PC-3 (cell line): ENCODE data around the gene SPRR3. TPM values are rescaled to one million over a fixed set of nuclear protein-coding genes. Genes with fewer than 3 reads are reported as not detected.

Source experiments
- ATAC-seq: fragments of 200-7000 bp; cut with Tn5 transposase; 2 replicates; pipeline ENCODE4 v1.9.1; 2020; ENCODE audit warnings: mild to moderate bottlenecking, moderate library complexity
- BruUV-seq: library from RNA; stranded (reverse); fragments of 400-500 nt; replicated peaks from 2 replicates; lab custom pipeline; 2021; lab: Mats Ljungman, UMichigan
- CTCF ChIA-PET: fragments of 300-600 bp; sonication (Branson Sonifier 250); formaldehyde crosslinking; loops from one replicate; lab custom pipeline; 2022; ENCODE audit warnings: antibody characterized with exemption; lab: Charles Lee
- POLR2A ChIA-PET: fragments of 300-600 bp; sonication (Branson Sonifier 250); formaldehyde crosslinking; loops from one replicate; lab custom pipeline; 2022; ENCODE audit warnings: antibody characterized with exemption; ENCODE audit not compliant: unreplicated experiment; lab: Charles Lee
- DNase-seq: peaks from one replicate; pipeline ENCODE4 v3.0.0-alpha.2; 2015
- H2AFZ ChIP-seq: fragments of 300-600 bp; sonication (generic); 2 replicates; pipeline ENCODE4 v1.6.0; 2016; ENCODE audit warnings: antibody characterized with exemption, low read length
- H3F3A ChIP-seq: fragments of 300-600 bp; sonication (generic); one replicate; pipeline ENCODE4 v1.6.0; 2017; ENCODE audit warnings: antibody characterized with exemption, low read length, control low read depth, mild to moderate bottlenecking; ENCODE audit not compliant: unreplicated experiment
- H3K27ac ChIP-seq: fragments of 300-600 bp; sonication (generic); 2 replicates; pipeline ENCODE4 v1.5.1; 2016; ENCODE audit warnings: mild to moderate bottlenecking, low read length
- H3K27me3 ChIP-seq: fragments of 300-600 bp; sonication (generic); 2 replicates; pipeline ENCODE4 v1.6.1; 2016; ENCODE audit warnings: low read length, mixed read lengths
- H3K36me3 ChIP-seq: fragments of 300-600 bp; sonication (generic); 2 replicates; pipeline ENCODE4 v1.6.1; 2016; ENCODE audit warnings: low read depth, mixed run types, low read length, mixed read lengths
- H3K4me1 ChIP-seq: fragments of 300-600 bp; sonication (generic); 2 replicates; pipeline ENCODE4 v1.5.1; 2016; ENCODE audit warnings: low read length; ENCODE audit not compliant: insufficient read depth
- H3K4me2 ChIP-seq: fragments of 300-600 bp; sonication (generic); 2 replicates; pipeline ENCODE4 v1.6.0; 2016; ENCODE audit warnings: low read length
- H3K4me3 ChIP-seq: fragments of 300-600 bp; sonication (generic); 2 replicates; pipeline ENCODE4 v1.5.1; 2016; ENCODE audit warnings: mild to moderate bottlenecking, low read length, mixed read lengths
- H3K79me2 ChIP-seq: fragments of 300-600 bp; sonication (generic); 2 replicates; pipeline ENCODE4 v1.6.1; 2017; ENCODE audit warnings: low read length, mixed read lengths
- H3K9ac ChIP-seq: fragments of 300-600 bp; sonication (generic); 2 replicates; pipeline ENCODE4 v1.6.0; 2016; ENCODE audit warnings: mild to moderate bottlenecking, low read length
- H3K9me2 ChIP-seq: fragments of 300-600 bp; sonication (generic); replicated peaks from 2 replicates; pipeline ENCODE4 v1.6.1; 2016; ENCODE audit warnings: mixed run types, low read length, mixed read lengths
- H3K9me3 ChIP-seq: fragments of 300-600 bp; sonication (generic); 2 replicates; pipeline ENCODE4 v1.6.1; 2016; ENCODE audit warnings: low read length, mixed read lengths
- H4K20me1 ChIP-seq: fragments of 300-600 bp; sonication (generic); 2 replicates; pipeline ENCODE4 v1.6.1; 2016; ENCODE audit warnings: low read length, mixed read lengths
- EZH2 ChIP-seq: fragments of 300-600 bp; sonication (generic); IDR thresholded peaks from one replicate; pipeline ENCODE4 v1.6.1; 2017; ENCODE audit warnings: antibody characterized with exemption, mild to moderate bottlenecking, low read length; ENCODE audit not compliant: unreplicated experiment
- EZH2phosphoT487 ChIP-seq: fragments of 300-600 bp; sonication (generic); IDR thresholded peaks from 2 replicates; pipeline ENCODE4 v1.6.1; 2018; ENCODE audit warnings: mild to moderate bottlenecking, antibody characterized with exemption, low read length, borderline replicate concordance
- intact Hi-C: fragments of 100-400 bp; cut with micrococcal nuclease; formaldehyde crosslinking; loops from 2 replicates; pipeline ENCODE4 v1.9.0; 2023
- total RNA-seq: library from RNA; depleted of rRNA; stranded (reverse); fragments of >200 nt; gene quantifications from 2 replicates; pipeline ENCODE4 v1.2.3, GENCODE V29; 2014
- TF ChIP-seq, protein P1 (sequence below): fragments of 300-600 bp; sonication (generic); conservative IDR thresholded peaks from 2 replicates; pipeline ENCODE4 v1.5.1; 2017; ENCODE audit warnings: antibody characterized with exemption, low read depth, mild to moderate bottlenecking, low read length

Gene SPRR3
- total RNA-seq, 1 experiment from 2014 or later: 0.51 TPM

DNA sequence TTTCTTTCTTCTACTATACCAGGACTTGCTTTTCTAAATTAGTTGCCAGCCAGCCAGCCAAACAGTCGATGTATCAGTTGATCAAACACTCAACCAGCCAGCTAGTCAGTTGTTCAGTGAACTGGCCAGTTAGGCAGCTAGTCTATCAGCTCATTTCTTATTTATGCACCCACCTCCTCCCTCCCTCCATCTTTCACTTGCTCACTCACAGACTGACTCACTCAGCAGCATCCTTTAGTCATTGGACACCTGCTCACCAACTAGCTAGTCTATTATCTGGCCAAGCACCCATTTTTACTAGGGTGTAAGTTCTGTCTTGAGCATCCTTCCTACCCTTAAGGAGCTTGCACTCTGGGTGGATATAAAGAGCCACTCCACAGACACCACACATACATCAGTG lies 37.0 kb upstream of the SPRR3 start:
- peaks cover 9% of the 10 kb centered on the region; the same call in 1 of the 2 replicates for H3K4me1 ChIP-seq
- no TSS peak for BruUV-seq
- no peaks in the 10 kb centered on the region for H3F3A ChIP-seq
- peaks cover 23% of the 10 kb centered on the region for H3K27me3 ChIP-seq
- no peak overlapping the region for H2AFZ ChIP-seq
- peak; percentile 27 for DNase-seq
- no peaks in the 10 kb centered on the region for H3K36me3 ChIP-seq
- no peaks in the 10 kb centered on the region for H3K9me2 ChIP-seq
- H3K79me2 ChIP-seq: no peaks in the 10 kb centered on the region
- no peak overlapping the region for H3K4me2 ChIP-seq
- no peak overlapping the region for H3K9ac ChIP-seq
- no peak for TF ChIP-seq EZH2phosphoT487
- TF ChIP-seq EZH2: no peak
- TF ChIP-seq, protein P1, sequence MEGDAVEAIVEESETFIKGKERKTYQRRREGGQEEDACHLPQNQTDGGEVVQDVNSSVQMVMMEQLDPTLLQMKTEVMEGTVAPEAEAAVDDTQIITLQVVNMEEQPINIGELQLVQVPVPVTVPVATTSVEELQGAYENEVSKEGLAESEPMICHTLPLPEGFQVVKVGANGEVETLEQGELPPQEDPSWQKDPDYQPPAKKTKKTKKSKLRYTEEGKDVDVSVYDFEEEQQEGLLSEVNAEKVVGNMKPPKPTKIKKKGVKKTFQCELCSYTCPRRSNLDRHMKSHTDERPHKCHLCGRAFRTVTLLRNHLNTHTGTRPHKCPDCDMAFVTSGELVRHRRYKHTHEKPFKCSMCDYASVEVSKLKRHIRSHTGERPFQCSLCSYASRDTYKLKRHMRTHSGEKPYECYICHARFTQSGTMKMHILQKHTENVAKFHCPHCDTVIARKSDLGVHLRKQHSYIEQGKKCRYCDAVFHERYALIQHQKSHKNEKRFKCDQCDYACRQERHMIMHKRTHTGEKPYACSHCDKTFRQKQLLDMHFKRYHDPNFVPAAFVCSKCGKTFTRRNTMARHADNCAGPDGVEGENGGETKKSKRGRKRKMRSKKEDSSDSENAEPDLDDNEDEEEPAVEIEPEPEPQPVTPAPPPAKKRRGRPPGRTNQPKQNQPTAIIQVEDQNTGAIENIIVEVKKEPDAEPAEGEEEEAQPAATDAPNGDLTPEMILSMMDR: no peak
- H3K9me3 ChIP-seq: no peaks in the 10 kb centered on the region
- ATAC-seq: no peak
- POLR2A ChIA-PET: no interaction called here
- intact Hi-C loops: no loop called here
- H3K4me3 ChIP-seq: no peak overlapping the region
- H4K20me1 ChIP-seq: no peaks in the 10 kb centered on the region
- no peak overlapping the region for H3K27ac ChIP-seq
- CTCF ChIA-PET: no interaction called here

DNA sequence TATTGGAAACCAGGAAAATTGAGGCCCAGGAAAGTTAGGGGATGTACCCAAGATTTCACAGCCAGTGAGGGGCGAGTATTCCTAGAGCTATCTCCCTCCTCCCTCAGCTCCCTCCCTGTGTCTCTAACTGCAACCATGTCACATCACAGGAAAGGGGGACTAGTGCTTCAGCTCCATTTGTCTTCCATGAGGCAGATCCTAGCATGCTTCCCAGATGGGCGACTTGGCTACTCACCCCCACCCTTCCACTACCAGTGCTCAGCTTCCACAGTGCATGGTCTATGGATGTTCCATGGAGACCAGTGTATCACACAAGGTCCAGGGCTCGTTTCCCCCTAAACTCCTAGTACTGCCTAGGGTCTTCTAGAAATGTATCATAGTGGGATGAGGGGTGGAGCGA lies 35.7 kb upstream of the SPRR3 start:
- Histone ChIP-seq H3K4me1 (peaks cover 9% of the 10 kb centered on the region; the same call in 1 of the 2 replicates), H3K4me3 (no peak overlapping the region), H3K9me2 (no peaks in the 10 kb centered on the region), H4K20me1 (no peaks in the 10 kb centered on the region), H3K27ac (no peak overlapping the region), H3K79me2 (no peaks in the 10 kb centered on the region), H2AFZ (no peak overlapping the region), H3K9ac (no peak overlapping the region), H3K36me3 (no peaks in the 10 kb centered on the region), H3K4me2 (no peak overlapping the region), H3F3A (no peaks in the 10 kb centered on the region), H3K27me3 (peaks cover 26% of the 10 kb centered on the region), H3K9me3 (no peaks in the 10 kb centered on the region)
- DNase-seq (no peak), ATAC-seq (no peak)
- CTCF ChIA-PET: no interaction called here
- POLR2A ChIA-PET: no interaction called here
- TF ChIP-seq, protein P1: no peak
- no peak for TF ChIP-seq EZH2phosphoT487
- no peak for TF ChIP-seq EZH2
- no TSS peak for BruUV-seq
- intact Hi-C loops: no loop called here

DNA sequence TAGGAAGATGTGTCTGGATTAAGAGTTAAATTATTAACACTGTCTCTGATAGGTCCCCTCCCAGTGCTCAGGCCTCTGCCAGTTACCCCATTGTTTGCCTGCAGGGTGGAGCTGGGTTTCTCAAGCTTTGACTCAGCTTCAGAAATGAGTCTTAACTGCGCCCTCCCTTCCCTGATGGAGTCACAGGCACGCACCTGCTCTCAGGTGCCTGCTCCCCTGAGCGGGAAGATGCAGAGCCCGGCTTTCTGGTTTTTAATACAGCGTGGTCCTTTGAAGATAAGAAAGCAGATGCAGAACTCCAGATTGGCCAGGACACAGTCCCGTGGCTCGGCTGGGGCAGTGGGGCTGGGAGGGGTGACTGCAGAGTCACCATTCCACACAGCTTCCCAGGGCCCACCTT lies 34.3 kb upstream of the SPRR3 start:
- Histone ChIP-seq H3K36me3 (no peaks in the 10 kb centered on the region), H4K20me1 (no peaks in the 10 kb centered on the region), H3K9me2 (no peaks in the 10 kb centered on the region), H3K4me2 (no peak overlapping the region), H3F3A (no peaks in the 10 kb centered on the region), H3K9ac (no peak overlapping the region), H3K9me3 (no peaks in the 10 kb centered on the region), H3K27ac (no peak overlapping the region), H3K79me2 (no peaks in the 10 kb centered on the region), H3K4me3 (no peak overlapping the region), H3K4me1 (peaks cover 9% of the 10 kb centered on the region; the same call in 1 of the 2 replicates), H3K27me3 (peaks cover 26% of the 10 kb centered on the region), H2AFZ (no peak overlapping the region)
- no TSS peak for BruUV-seq
- DNase-seq (peak; percentile 73), ATAC-seq (peak; percentile 27; the same call in 1 of the 2 replicates)
- POLR2A ChIA-PET: no interaction called here
- CTCF ChIA-PET: no interaction called here
- intact Hi-C loops: no loop called here
- TF ChIP-seq EZH2phosphoT487: no peak
- no peak for TF ChIP-seq EZH2
- TF ChIP-seq, protein P1: no peak
